HG02943 (cell line): ENCODE results near the gene ZFAND3.

ENCODE experiments used
- ATAC-seq: cut with Tn5 transposase; IDR thresholded peaks from one replicate; pipeline ENCODE4 v1.9.1; 2021; ENCODE audit warnings: mild to moderate bottlenecking, low read depth, moderate library complexity; ENCODE audit not compliant: unreplicated experiment

ZFAND3 gene

DNA sequence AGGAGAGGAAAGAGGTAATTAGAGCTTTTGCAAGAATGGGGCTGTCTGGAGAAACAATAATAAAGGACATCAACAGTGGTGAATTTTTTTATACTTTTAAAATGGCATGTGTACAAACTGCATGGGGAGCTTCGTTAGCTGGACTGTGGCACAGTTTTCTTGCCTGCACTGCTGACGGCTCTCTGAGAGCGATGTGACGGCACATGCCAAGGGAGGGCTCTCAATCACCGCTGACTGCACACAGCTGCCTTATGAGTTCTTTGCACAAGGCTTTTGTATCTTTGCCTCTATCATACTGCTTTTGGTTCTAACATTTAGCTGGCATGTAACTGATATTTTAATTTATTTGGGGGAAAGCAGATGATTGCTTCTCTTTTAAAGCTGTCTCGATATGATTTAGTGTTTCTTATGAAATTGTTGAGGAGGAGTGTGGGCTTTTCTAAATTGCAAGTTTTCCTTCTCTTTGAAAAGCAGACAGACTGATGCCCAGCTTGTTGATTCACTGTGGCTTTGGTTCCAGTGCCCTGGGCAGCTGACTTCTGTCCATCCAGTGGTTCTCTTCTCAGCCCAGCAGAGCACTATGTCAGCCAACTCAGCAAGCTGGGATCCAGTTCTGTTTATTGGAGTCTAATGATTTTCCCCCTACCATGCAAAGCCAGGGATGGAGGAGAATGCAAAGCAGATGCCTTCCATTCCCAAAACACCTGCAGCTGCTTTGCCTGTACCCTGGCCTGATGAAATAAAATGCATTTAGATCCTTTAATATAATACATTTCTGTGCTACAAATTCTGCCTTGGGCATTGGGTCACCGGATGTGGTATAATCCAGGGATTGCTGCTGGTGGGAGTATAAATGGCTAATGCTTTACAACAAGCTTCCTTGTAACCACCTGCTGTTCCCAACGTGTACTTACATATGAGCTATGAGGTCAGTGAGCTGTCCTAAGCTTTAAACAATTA is 323.9 kb downstream of the ZFAND3 start:
- no peak for ATAC-seq

DNA sequence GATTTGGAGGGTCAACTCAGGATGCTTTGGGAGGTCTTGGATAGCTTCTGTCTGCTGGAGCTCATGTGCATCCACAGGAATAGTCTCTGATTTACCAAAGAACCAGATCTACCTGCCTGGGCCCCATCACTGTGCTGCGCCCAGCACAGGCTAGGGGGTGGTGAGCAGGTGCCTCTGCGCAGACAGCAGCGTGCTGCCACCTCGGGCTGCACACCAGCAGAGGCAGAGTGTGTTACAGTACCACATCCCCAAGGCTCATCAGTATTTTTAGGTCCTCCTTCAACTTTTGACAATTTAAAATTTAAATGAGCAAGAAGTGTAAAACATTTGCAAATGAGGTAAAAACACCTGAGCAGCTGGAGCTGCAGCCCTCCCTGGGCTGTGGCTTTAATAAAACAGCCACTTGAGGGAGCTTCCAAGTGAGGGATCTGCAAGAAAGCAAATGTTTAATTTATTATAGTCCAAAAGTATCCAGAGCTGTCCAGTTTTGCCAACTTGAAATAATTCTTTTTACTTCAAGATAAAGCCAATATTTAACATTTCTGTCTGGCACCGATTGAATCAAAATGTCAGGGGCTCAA is 324.9 kb downstream of the ZFAND3 start:
- no peak for ATAC-seq

DNA sequence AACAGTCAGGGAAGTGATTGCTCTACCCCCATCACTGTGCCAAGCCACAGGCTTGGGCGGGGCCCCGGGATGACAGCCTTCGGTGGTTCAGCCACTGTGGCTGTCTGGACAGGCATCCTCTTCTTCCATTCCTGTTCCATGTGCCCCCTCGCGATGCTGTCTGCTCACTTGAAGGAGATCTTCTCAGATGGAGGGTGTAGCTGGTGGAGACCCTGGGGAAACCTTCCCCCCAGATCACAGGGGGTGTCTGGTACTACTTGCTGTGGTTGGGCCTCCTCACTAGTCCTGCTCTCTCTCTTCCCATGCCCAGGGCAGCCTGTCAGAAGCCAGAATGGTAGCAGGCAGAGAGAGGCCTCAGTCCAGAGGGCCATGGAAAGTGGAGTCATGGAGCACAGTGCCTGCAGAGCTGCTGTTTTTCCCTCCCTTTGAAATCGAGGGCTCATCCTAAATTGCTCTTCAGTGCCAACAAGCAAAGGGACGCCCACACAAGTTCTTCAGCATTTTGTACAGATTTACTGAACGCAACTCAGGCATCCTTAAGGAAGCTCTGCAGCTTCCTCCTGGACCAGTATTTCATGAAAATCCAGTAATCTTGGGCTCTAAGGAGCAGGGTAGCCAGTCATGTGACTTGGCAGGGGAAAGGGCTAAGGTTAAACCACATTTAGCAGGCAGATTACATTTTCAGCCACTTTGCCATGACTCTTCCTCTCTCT is 326.6 kb downstream of the ZFAND3 start:
- ATAC-seq: no peak

DNA sequence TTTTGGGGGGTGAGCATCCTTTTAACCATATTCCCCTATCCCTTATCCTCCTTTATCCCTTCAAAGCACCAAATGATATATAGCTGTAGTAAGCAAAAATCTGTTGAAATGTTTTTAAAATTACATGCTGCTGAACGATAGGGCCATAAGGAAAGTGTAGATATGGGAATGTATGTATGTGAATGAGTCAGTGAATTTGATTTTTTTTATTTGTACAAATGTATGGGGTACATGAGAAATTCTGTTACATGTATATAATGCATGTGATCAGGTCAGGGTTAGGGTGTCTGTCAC is 327.2 kb downstream of the ZFAND3 start:
- no peak for ATAC-seq

DNA sequence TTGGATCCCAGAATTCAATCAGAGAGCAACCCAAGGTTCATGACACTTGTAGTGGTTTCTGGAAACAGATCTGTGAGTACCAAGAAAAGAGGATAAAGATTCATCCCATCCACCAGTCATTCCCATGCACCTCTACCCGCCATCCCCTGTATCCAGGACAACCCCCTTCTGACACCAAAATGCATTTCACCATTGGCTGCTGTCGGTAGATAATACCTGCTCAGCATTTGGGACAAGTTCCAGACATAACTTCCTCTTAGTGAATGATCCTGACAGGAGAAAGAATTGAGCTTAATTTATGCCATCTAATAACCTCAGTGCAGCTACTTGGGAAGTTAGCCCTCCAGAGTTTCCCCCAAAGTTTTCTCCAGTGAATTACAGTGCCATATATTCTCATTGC is 329.1 kb downstream of the ZFAND3 start:
- ATAC-seq: no peak

DNA sequence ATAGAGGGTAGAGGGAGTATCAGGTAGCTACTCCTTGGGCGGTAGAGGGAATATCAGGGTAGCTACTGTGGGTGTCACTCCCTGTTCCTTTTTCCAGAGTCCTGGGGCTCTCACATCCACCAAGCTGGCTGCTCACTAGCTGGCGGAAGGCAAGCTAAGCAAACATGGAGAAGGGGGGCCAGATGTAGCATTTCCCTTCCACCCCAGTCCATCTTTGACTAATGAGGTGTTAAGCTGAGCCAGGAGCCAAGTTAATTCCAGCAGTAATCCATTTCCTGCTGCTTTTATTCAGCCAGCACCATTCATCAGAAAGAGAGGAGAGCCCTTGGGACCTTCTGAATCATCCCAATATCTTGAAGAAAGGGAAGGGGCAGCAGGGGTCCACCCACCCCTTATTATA is 330.0 kb downstream of the ZFAND3 start:
- no peak for ATAC-seq

DNA sequence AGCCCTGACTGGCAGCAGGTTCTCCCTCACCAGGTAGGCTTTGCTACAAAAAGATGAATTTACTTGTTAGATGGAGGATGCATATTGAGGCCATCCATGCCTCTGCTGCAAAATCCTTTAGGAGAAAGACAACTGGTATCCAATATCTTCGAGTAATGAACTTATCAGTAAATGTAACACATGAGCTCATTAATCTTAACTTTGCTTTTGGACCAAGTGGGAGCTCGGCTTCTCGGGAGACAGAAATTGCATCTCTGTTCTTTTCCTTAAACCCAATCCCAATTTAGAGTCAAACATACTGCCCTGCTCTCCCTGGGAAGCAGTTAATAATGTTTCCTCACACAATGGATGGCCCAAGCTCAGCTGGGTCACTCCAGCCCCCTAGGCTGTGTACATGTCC is 330.5 kb downstream of the ZFAND3 start:
- ATAC-seq: no peak

DNA sequence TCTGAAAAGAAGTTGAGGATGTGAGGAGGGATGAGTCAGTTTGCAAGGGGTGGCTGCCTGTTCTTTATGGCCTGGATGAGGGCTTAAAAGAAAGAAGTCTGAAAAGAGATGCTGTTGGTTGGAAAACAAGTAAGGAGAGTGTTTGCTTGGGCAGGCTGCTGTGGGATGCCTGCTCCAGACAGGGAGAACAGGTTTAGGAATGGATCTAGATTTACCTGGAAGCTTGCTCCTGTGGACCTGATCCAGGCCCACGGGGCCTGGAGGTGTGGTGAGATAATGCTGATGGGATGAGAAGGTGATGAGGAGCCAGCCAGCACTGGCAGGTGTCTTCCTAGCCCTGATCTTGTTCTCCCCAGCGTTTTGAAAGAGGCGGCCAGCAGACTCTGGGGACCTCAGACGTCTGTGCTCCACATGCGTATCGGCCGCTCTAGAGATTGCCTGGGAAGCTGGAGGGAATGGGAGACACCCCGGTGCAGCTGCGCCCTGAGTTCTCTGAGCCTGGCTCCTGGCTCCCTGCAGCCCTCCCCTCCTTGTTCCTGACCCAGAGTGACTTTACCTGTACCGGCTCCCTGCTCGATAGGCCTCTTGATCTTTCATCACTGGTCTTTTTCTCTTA is 331.3 kb downstream of the ZFAND3 start:
- ATAC-seq: no peak

DNA sequence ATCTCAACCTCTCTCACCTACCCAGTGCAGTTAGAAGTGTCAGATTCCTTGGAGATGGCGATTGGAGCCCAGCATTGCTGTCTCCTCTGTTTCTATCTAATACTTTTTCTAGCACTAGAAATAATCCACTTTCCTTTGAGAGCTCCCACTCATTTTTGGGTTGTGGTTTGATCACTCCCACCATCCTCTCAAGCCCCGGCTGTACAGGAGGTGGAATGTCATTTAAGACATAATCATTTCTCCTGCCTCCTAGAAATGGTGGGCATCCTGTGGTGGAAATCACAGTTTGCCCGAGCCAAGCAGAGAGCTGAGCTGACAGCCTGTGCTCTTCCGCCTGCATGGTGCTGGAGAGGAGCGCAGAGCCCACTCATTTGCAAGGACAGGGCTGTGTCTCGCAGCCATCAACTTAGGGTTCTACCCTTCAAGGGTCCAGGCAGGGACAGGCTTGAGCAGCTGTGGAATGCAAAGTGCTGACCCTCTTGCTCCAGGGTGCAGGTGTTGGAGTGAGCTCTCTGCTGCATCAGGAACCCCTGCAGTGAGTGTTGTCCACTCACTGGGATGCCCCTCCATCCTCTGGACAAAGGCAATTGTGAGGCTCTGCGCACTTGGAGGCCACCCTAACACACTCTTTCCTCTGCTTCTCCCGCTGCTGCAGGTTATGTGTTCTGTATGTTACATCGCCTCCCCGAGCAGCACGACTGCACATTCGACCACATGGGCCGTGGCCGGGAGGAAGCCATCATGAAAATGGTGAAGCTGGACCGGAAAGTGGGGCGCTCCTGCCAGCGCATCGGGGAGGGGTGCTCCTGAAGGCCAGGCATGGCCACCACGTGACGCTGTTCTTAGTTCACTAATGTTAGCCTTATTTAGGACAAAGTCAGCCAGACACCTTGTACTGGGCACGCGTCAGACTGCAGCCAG is 332.3 kb downstream of the ZFAND3 start:
- ATAC-seq: no peak

DNA sequence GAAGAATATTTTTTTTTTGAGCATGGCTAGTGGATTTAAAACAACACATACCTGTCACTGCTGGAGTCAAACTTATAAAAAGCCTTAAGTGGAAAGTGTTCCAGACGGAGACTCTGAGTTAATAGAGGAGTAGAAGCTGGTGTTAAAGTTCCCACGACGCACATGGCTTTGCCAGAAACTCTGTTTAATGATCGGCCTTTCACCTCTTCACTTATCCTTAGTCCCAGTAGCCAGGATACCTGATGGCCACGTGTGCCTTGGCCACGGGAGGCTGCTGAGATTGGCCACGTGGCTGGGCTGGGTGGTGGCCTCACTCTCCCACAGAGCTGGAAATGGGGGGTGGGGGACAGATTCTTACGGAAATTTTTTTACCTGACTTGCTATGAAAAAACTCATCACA is 333.1 kb downstream of the ZFAND3 start:
- no peak for ATAC-seq

DNA sequence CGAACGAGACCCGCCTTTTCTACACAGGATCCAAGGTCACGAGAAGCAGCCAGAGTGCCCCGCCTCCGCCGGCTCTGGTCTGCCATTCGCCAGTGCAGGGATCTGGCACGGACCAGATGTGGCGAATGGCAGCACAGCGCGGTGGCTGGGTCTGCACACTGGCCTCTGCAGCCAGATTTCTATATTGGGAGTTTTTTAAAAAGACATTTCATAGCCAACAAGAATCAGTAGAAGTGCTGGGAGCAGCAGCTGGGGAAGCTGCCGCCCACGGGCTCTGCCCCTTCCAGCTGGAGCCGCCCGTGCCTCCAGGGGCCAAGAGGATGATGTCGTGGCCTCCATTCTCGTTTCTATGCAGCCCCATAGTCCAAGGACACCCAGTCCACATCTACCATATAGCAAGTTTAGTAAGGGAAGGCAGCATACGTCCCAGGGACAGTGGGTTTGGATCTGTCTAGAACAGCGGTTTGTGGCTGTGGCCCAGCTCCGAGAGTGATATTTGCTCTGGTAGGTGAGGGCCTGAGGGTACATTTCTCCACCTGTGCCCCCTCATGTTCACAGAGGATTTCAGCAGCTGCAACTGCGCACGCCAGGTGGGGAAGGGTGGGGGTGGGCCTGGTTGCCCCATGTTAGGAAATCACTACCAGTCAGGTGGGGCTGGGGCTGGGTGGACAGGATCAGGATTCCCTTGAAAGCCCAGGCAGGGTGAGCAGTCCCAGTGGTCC is 333.7 kb downstream of the ZFAND3 start:
- no peak for ATAC-seq

DNA sequence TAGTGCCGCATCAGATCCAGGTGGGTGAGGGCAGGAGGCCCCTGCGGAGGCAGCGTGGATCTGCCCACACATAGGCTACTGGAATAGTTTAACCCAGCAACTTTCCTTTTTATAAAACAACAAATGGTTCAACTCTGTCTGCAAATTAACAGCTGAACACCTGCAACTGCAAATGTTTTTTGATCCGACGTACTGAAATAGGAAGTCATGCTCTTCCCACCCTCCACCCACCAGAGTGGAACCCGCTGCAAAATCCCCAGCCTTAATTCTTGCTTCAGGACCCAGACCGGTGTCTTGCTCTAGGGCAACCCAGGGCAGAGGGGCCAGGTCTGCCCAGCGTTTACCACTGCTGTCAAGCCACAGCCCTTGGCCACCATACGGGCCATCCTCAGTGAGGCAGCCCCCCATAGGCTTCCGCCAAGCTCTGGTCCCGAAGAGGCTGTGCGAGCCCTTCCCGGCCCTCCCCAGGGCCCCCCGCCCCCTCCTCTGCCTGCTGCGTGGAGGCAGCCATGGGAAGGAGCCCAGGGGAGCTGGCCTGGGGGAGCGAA is 334.3 kb downstream of the ZFAND3 start:
- ATAC-seq: no peak

DNA sequence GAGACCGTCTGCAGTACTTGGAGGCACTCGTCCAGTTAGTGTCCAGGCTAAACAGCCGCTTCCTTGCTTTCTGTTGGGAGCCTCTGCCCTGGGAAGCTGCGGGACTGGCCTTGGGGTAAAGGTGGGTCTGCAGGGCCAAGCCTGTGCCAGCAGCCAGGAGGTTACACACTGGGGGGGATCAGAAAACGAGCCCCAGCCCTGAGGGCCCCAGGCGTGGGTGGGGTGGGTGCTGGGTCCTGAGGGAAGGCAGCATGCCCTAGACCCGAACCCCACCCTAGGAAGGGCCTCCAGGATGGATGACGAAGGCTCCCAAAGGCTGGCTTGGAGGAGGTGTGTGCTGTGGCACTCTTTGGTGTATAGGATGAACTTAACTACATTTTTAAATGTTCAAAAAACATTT is 335.2 kb downstream of the ZFAND3 start:
- ATAC-seq: no peak

DNA sequence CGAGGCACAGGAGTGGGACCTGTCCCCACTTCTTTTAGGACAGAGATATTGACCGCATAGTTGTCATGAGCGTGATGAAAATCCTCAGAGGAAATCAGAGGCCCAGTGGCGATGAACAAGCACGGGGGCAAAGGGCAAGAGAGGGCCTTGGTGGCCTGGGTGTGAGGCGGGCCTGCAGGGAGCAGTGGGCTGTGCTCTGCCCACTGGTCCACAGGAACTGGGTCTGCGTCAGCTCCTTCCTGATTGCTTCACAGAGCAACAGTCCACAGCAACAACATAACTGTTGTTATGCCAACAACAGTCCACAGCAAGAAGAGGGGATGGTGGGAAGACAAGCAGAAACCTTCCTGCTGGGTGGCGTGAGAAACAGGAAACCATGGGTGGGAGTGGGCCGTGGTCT is 335.6 kb downstream of the ZFAND3 start:
- ATAC-seq: no peak

DNA sequence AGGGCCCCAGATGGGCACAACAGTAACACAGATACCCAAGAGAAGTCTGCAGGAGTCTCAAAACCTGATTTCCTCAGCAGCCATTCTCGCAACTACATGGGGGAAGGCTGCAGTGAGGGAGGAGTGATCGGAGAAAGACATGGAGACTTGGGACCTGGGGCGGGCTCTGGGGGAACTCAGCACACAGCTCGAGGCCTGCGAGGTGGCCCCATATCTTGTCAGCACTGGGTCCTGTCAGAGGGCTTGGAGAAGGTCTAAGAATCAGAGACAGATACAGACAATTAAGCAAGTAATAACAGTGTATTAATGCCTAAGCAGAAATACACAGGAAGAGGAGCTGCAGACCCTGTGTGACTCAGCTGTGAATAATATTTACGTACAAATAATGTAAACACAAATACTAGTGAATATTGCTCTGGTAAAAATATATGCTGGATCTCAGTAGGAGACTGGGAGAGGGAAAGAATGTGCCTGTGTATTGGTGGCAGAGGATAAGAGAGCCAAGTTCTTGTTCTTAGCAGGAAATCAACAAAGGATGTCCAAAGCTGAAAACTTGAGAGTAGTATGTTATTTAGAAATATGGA is 336.2 kb downstream of the ZFAND3 start:
- no peak for ATAC-seq

DNA sequence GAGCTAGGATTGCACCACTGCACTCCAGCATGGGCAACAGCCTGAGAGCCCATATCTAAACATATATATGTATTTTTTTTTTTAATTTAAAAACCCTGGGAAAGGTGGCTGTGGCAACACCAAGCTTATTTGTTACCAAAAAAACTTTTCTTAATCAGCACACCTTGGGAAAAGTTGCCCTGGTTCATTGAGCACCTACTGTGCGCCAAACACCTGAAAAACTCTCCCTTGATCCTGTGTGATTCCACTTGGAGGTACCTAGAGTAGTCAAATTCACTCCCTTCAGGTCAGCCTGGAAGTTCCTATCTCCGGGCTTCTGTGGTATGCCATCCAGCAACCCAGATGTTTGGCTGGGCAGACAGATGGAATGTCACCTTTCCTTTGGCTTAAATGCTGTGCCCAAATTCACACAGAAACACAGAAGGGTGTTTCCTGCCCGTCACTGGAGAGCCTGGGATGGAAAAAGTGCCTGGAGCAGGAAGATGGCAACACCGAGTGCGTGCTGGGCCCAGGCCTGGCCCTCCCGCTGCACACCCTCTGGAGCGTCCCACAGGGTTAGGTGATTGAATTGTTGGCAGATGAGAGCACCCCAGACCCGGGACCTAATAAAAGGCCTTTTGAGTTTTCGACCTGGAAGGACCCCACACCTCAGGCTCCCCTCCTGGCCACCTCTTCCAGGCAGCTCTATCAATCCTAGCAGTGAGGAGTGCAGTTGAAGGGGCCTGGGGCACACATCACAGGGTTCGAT is 337.5 kb downstream of the ZFAND3 start:
- ATAC-seq: no peak

DNA sequence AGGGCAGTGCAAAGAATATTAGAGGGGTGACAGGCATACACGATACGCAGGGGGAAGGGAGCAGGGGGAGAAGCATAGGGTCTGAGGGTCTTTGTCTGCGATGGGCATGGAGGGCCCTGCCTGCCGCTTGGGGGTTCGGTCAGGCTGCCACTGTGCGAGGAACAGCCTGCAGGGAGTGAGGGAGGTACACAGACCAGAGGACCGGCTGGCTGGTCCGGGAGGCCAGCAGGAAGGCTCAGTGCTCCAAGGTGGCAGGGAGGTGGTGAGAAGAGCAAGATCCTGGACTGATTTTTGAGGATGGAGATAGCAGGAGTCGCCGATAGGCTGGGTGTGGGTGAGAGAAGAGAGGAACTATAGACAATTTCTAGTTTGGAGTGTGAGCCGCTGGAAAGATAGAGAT is 338.4 kb downstream of the ZFAND3 start:
- ATAC-seq: no peak

DNA sequence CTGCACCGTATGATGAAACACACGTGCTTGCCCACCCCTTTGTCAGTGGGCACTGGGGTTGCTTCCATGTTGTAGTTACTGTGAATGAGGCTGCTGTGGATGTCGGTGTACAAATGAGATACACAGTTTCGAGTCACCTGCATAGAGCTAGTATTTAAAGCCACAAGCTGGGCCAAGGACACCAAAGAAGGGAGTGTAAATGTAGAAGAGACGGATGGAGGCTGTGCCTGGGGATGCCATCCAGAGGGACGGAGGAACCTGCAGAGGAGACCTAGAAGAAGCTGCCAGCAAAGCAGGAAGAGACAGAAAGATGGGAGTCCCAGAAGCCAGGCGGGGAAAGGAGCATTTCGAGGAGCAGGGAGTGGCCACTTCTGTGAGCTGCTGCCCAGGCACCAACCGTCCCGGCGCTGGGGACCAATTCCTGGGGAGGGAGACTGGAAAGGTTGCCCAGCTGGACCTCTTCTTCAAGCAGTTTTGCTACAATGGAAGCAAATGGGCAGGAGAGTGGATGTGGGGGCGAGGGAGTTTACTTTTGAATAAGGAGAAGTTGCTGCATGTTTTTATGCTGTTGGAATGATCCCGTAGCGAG is 339.3 kb downstream of the ZFAND3 start:
- ATAC-seq: no peak
